Upper lobe of left lung (tissue), 4 donors: Measurements from ENCODE around the gene SFXN5.

ENCODE experiments used
- EP300 ChIP-seq, 4 donors: sonication (generic); formaldehyde crosslinking; IDR thresholded peaks; one replicate each; pipeline ENCODE4 v1.5.1; 2017; ENCODE audit warnings: antibody characterized with exemption in 4 of 4, control low read depth in 2 of 4
- TF ChIP-seq, protein P1 (sequence below), 6 experiments: fragments of 450-650 bp in 4 of 6; fragments of 200-600 bp in 2 of 6; sonication (generic) in 2 of 6; IDR thresholded peaks; one replicate each; pipeline ENCODE4 v1.5.1; 2016 to 2019; ENCODE audit warnings: antibody characterized with exemption in 6 of 6

DNA sequence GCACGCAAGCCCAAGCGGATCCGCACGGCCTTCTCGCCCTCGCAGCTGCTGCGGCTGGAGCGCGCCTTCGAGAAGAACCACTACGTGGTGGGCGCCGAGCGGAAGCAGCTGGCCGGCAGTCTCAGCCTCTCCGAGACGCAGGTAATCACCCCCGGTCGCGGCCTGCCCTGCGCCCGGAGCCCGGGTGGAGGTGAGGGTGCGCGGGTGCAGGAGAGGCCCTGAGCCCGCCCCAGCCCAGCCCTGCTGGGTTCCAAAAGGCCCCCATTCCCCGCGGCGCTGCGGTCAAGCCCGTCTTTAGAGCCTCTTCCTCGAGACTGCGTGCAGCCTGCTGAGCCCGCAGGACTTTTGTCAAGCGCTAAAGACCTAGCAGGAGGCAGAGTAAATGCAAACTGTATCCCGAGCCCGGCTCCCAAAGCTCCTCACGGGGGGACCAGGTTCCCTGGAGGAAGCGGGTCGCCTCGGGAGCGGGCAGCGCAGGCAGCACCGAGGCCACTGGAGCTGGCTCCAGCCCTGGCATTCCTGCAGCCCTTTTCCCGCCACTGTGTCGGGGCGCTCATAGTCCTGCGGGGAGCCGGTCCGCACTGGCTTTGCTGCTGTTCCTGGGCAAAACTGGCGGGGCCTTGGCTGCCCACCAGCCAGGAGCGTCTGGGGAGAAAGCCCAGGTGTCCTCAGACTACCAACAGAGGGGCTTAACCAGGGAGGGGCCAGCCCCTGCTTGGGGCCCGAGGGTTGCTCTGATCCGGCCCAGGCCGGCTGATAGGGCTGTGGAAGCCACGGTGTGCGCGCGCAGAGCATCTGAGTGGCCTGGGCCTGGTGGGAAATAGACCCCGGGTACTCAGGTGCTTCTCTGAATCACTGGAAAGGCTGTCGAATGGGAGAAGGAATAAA, 146.9 kb downstream of the SFXN5 start:
- TF ChIP-seq, protein P1, sequence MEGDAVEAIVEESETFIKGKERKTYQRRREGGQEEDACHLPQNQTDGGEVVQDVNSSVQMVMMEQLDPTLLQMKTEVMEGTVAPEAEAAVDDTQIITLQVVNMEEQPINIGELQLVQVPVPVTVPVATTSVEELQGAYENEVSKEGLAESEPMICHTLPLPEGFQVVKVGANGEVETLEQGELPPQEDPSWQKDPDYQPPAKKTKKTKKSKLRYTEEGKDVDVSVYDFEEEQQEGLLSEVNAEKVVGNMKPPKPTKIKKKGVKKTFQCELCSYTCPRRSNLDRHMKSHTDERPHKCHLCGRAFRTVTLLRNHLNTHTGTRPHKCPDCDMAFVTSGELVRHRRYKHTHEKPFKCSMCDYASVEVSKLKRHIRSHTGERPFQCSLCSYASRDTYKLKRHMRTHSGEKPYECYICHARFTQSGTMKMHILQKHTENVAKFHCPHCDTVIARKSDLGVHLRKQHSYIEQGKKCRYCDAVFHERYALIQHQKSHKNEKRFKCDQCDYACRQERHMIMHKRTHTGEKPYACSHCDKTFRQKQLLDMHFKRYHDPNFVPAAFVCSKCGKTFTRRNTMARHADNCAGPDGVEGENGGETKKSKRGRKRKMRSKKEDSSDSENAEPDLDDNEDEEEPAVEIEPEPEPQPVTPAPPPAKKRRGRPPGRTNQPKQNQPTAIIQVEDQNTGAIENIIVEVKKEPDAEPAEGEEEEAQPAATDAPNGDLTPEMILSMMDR (IDR thresholded peaks at IDR 0.05) = no peak
- TF ChIP-seq EP300 (IDR thresholded peaks at IDR 0.05) = no peak
